Gastrocnemius medialis (tissue), 4 donors: ENCODE data around the gene KIF3A.

Experiments
- CTCF ChIP-seq, 5 experiments: fragments of 450-650 bp in 3 of 5; fragments of 200-600 bp in 2 of 5; sonication (generic) in 2 of 5; IDR thresholded peaks in 4 of 5; conservative IDR thresholded peaks in 1 of 5; 1 replicate in 4 of 5; 2 replicates in 1 of 5; pipeline ENCODE4 v1.5.1; 2016 to 2019; ENCODE audit warnings: antibody characterized with exemption in 5 of 5, mild to moderate bottlenecking in 3 of 5, moderate library complexity in 3 of 5
- POLR2A ChIP-seq, 2 donors: fragments of 450-650 bp; IDR thresholded peaks; one replicate each; pipeline ENCODE4 v1.6.1; 2017; ENCODE audit warnings: antibody characterized with exemption in 2 of 2, mild to moderate bottlenecking in 2 of 2, moderate library complexity in 2 of 2

DNA sequence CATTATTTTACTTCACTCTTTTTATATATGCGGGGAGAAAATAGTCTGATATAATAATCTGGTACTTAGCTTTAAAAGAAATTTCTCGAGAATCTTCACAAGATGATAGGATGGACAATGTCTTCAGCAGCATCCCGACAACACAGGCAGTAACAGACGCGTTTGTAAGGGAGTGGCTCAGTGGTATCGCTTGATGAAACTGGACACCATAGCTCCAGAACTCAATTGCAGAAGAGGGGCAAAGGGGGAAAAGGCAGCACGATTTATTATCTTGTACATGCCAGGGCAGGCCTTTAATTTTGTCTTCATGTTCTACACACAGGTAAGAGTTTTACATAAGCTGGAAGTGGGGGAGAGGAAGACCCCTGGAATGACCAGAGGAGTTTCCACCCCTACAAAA lies 47.8 kb downstream of the KIF3A start:
- TF ChIP-seq POLR2A (IDR thresholded peaks at IDR 0.05) = no peak
- TF ChIP-seq CTCF (IDR thresholded peaks at IDR 0.05 in 4 of 5, conservative IDR thresholded peaks at IDR 0.05 in 1 of 5) = no peak
